ENCODE data around the gene UGT2B17. TPM values are rescaled to one million over a fixed set of nuclear protein-coding genes. Genes with fewer than 3 reads are reported as not detected.

Gene UGT2B17
- total and polyA plus RNA-seq, 2 donors (not counting 3 experiments of a cell fraction or from before 2014, with no cell fraction given), result not detected

GRCh38 chr4:68591204-68591603 lies 15.1 kb upstream of the UGT2B17 start:
- Histone ChIP-seq H3K9me3 (replicated peaks; ENCODE audit: control insufficient read depth, insufficient read depth, low read length) (no peaks in the 10 kb centered on the region), H3K4me2 (ENCODE audit: insufficient read depth, low read length) (no peak overlapping the region), H3K4me3 (replicated peaks in 1 of 3; ENCODE audit: insufficient read depth in 1 of 3, low read depth in 1 of 3, low read length in 3 of 3) (no peak overlapping the region), H3K9ac (replicated peaks; ENCODE audit: extremely low read depth, insufficient read depth, low read length) (no peak overlapping the region), H2AFZ (ENCODE audit: low read depth, low read length) (no peak overlapping the region), H3K27me3 (ENCODE audit: control insufficient read depth in 2 of 2, insufficient read depth in 2 of 2, low read length in 2 of 2) (no peaks in the 10 kb centered on the region), H3K36me3 (ENCODE audit: control insufficient read depth in 2 of 2, extremely low read depth in 1 of 2, insufficient read depth in 2 of 2, low read length in 2 of 2) (no peaks in the 10 kb centered on the region), H3K79me2 (ENCODE audit: control insufficient read depth, insufficient read depth, low read length) (no peaks in the 10 kb centered on the region), H4K20me1 (replicated peaks; ENCODE audit: control insufficient read depth, extremely low read depth, insufficient read depth, low read length) (no peaks in the 10 kb centered on the region), H3K27ac (ENCODE audit: insufficient read depth, low read depth, low read length) (no peak overlapping the region), H3K4me1 (ENCODE audit: control insufficient read depth, extremely low read depth, insufficient read depth, low read length) (no peaks in the 10 kb centered on the region), H3K9me1 (replicated peaks; ENCODE audit: control insufficient read depth, extremely low read depth, insufficient read depth, low read length) (no peaks in the 10 kb centered on the region)
- dilution Hi-C loops (cut with MboI; ENCODE audit: extremely low pct_ligation_motif_present, low sequenced_read_pairs), result no loop called here
- DNase-seq (ENCODE audit: low read depth, low spot score), result no peak
- intact Hi-C loops (cut with micrococcal nuclease), result no loop called here
- FAIRE-seq, result no peak
- POLR2A ChIA-PET, result no interaction called here
- no TSS peak for BruUV-seq (replicated peaks)
- TF ChIP-seq JUN (IDR thresholded peaks at IDR 0.05; ENCODE audit: borderline replicate concordance, insufficient read depth, insufficient read length, low read depth), result no peak
- TF ChIP-seq CTCF (IDR thresholded peaks at IDR 0.05; ENCODE audit: extremely low read depth in 1 of 2, insufficient read depth in 1 of 2, low read depth in 1 of 2, low read length in 2 of 2), result no peak
- TF ChIP-seq FOS (IDR thresholded peaks at IDR 0.05; ENCODE audit: borderline replicate concordance, insufficient read depth, low read length), result no peak
- no peak for TF ChIP-seq MYC (IDR thresholded peaks at IDR 0.05; ENCODE audit: low read depth, low read length)
- TF ChIP-seq MAX (IDR thresholded peaks at IDR 0.05; ENCODE audit: insufficient read depth, insufficient read length), result no peak
- CTCF ChIA-PET, result no interaction called here

GRCh38 chr4:68589790-68590189 lies 13.7 kb upstream of the UGT2B17 start:
- Histone ChIP-seq H3K36me3 (ENCODE audit: control insufficient read depth in 2 of 2, extremely low read depth in 1 of 2, insufficient read depth in 2 of 2, low read length in 2 of 2) (no peaks in the 10 kb centered on the region), H3K9me3 (replicated peaks; ENCODE audit: control insufficient read depth, insufficient read depth, low read length) (no peaks in the 10 kb centered on the region), H3K9me1 (replicated peaks; ENCODE audit: control insufficient read depth, extremely low read depth, insufficient read depth, low read length) (no peaks in the 10 kb centered on the region), H3K27me3 (ENCODE audit: control insufficient read depth in 2 of 2, insufficient read depth in 2 of 2, low read length in 2 of 2) (no peaks in the 10 kb centered on the region), H3K9ac (replicated peaks; ENCODE audit: extremely low read depth, insufficient read depth, low read length) (no peak overlapping the region), H2AFZ (ENCODE audit: low read depth, low read length) (no peak overlapping the region), H3K4me1 (ENCODE audit: control insufficient read depth, extremely low read depth, insufficient read depth, low read length) (no peaks in the 10 kb centered on the region), H3K79me2 (ENCODE audit: control insufficient read depth, insufficient read depth, low read length) (no peaks in the 10 kb centered on the region), H3K4me2 (ENCODE audit: insufficient read depth, low read length) (no peak overlapping the region), H3K4me3 (replicated peaks in 1 of 3; ENCODE audit: insufficient read depth in 1 of 3, low read depth in 1 of 3, low read length in 3 of 3) (no peak overlapping the region), H4K20me1 (replicated peaks; ENCODE audit: control insufficient read depth, extremely low read depth, insufficient read depth, low read length) (no peaks in the 10 kb centered on the region), H3K27ac (ENCODE audit: insufficient read depth, low read depth, low read length) (no peak overlapping the region)
- dilution Hi-C loops (cut with MboI; ENCODE audit: extremely low pct_ligation_motif_present, low sequenced_read_pairs) (no loop called here), intact Hi-C loops (cut with micrococcal nuclease) (no loop called here)
- DNase-seq (ENCODE audit: low read depth, low spot score) (no peak), FAIRE-seq (no peak)
- CTCF ChIA-PET, result no interaction called here
- no TSS peak for BruUV-seq (replicated peaks)
- POLR2A ChIA-PET, result no interaction called here
- no peak for TF ChIP-seq CTCF (IDR thresholded peaks at IDR 0.05; ENCODE audit: extremely low read depth in 1 of 2, insufficient read depth in 1 of 2, low read depth in 1 of 2, low read length in 2 of 2)
- no peak for TF ChIP-seq EZH2 (IDR thresholded peaks at IDR 0.05; ENCODE audit: borderline replicate concordance, low read depth, low read length, severe bottlenecking)
- TF ChIP-seq GATA2 (IDR thresholded peaks at IDR 0.05; ENCODE audit: insufficient read depth, insufficient read length, low read depth, low read length), result no peak
- TF ChIP-seq MYC (IDR thresholded peaks at IDR 0.05; ENCODE audit: low read depth, low read length), result no peak
- TF ChIP-seq FOS (IDR thresholded peaks at IDR 0.05; ENCODE audit: borderline replicate concordance, insufficient read depth, low read length), result no peak
- no peak for TF ChIP-seq JUN (IDR thresholded peaks at IDR 0.05; ENCODE audit: borderline replicate concordance, insufficient read depth, insufficient read length, low read depth)
- TF ChIP-seq POLR2AphosphoS5 (IDR thresholded peaks at IDR 0.05; ENCODE audit: insufficient read depth, low read depth, low read length), result no peak
- no peak for TF ChIP-seq POLR2A (IDR thresholded peaks at IDR 0.05; ENCODE audit: low read depth, low read length)
- TF ChIP-seq MAX (IDR thresholded peaks at IDR 0.05; ENCODE audit: insufficient read depth, insufficient read length), result no peak

Measured in endothelial cell of umbilical vein (primary cell).